Loucy (cell line): ENCODE results near the gene RNF11.
"Not testable (repeated sequence)": the region's sequence is repeated elsewhere in the genome, so short reads cannot be mapped to it uniquely, and the experiment has no call there.

Experiments used
- EZH2phosphoT487 ChIP-seq: fragments of 200-600 bp; IDR thresholded peaks from 2 replicates; pipeline ENCODE4 v1.6.1; 2018; ENCODE audit warnings: antibody characterized with exemption, mild to moderate bottlenecking, moderate library complexity, borderline replicate concordance
- TF ChIP-seq, protein P1 (sequence below): fragments of 200-600 bp; sonication (generic); conservative IDR thresholded peaks from 2 replicates; pipeline ENCODE4 v1.5.1; 2014; ENCODE audit warnings: mild to moderate bottlenecking, antibody characterized with exemption, low read length

DNA sequence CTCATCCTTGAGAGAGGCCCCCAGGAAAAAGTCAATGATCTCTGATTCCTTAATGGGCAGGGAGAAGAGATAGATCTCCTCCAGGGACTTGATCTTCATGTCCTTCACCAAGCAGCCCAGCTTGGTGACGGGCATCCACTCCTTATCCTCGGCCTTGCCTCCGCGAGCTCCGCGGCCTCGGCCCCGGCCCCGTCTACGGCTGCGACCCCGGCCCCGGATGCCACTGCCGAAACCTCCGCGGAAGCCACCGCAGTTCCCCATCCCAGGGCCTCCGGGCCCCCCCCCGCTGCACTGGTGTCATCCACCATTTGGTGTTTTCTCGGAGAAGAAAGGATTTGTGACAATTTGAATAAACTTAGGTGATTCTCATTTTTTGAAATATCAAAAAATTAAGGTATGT, 15.1 kb downstream of the RNF11 start:
- TF ChIP-seq, protein P1, sequence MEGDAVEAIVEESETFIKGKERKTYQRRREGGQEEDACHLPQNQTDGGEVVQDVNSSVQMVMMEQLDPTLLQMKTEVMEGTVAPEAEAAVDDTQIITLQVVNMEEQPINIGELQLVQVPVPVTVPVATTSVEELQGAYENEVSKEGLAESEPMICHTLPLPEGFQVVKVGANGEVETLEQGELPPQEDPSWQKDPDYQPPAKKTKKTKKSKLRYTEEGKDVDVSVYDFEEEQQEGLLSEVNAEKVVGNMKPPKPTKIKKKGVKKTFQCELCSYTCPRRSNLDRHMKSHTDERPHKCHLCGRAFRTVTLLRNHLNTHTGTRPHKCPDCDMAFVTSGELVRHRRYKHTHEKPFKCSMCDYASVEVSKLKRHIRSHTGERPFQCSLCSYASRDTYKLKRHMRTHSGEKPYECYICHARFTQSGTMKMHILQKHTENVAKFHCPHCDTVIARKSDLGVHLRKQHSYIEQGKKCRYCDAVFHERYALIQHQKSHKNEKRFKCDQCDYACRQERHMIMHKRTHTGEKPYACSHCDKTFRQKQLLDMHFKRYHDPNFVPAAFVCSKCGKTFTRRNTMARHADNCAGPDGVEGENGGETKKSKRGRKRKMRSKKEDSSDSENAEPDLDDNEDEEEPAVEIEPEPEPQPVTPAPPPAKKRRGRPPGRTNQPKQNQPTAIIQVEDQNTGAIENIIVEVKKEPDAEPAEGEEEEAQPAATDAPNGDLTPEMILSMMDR = not testable (repeated sequence)
- TF ChIP-seq EZH2phosphoT487 = not testable (repeated sequence)
